Non-pigmented ciliary epithelial cell (primary cell): ENCODE results near the gene LSS.
A peak's percentile ranks its signal among the peaks of the same experiment; 100 is the strongest.
"Not testable (repeated sequence)": the region's sequence is repeated elsewhere in the genome, so short reads cannot be mapped to it uniquely, and the experiment has no call there.

Source experiments
- DNase-seq: peaks from one replicate; pipeline ENCODE4 v3.0.0-alpha.2; 2010; ENCODE audit warnings: low read depth

LSS gene

DNA sequence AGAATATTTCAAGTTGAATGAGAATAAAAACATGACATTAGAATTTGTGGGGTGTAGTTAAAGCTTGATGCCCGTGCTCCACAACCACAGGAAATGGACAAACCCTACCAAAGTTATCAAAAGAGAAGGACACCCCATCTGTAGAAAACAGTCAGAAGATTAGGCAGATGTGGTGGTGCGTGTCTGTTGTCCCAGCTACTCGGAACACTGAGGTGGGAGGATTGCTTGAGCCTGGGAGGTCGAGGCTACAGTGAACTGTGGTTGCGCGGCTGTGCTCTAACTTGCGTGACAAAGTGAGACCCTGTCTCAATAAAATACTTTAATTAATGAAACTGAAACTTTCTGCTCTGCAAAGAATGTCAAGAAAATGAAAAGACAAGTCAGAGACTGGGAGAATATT is 42.9 kb downstream of the LSS start:
- DNase-seq: no peak

DNA sequence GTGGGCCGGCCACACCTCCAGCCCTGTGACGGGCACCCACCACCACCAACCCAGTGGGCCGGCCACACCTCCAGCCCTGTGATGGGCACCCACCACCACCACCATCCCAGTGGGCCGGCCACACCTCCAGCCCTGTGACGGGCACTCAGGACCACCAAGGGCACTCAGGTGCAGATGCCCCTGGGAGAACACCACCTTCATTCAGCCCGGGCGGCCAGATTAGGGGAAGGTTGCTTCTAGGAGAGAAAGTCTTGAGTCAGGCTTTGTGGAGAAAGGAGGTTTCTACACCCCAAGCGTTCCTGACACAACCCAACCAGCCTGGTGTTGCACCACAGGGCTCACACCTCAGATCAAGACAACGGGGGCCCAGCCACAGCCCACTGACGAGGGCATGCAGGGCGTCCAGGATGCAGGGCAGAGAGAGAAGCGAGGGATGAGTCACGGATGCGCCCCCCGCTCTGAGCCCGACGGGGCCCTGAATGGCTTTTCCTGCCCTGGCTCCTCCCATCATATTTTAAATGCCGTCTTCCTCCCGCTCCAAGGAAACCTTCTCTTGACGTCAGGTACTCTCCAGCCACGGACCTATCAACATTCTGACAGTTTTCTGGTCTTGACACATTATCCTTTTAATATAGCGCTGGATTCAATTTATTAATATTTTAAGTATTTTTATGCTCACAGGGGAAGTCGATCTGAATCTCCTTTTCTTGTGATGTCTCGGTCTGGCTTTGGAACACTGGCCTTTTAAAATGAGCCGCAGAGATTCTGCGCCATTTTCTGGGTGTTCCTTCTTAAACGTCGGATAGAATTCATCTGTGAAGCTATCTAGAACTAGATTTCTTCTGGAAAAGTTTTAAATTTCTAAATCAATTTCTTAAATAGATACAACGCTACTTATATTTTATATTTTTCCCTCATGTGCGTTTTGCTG is 43.7 kb downstream of the LSS start:
- peak; percentile 49 for DNase-seq

DNA sequence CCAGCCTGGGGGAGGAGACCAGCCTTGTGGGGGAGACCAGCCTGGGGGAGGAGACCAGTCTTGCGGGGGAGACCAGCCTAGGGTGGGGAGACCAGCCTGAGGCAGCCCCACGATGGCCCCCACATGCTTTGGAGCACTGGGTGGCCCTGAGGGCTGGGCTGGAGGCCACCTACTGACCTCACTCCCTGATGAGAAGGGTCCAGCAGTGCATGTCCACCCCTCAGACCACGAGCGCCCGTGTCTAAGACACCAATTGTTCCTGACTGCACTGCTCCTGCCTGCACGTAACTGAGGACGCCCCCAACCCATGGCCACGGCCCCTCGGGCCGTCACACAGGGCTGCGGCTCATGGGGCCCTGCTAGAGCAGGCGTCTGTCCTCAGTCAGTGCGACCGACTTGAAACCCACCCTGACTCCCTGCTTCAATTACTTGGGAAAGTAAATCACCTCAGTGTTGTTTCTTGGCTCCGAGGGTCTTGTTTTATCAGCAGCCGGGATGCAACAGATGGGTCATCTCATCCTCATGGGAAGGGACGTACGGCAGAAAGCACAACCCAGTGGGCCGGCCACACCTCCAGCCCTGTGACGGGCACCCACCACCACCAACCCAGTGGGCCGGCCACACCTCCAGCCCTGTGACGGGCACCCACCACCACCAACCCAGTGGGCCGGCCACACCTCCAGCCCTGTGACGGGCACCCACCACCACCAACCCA is 44.5 kb downstream of the LSS start, which contains the start of gene SPATC1L:
Gene SPATC1L (minus strand): TSS at position 550 of the 715 bp plus-strand sequence. CDS start 1,643 bp downstream, outside the sequence.
- peak; percentile 37 for DNase-seq

DNA sequence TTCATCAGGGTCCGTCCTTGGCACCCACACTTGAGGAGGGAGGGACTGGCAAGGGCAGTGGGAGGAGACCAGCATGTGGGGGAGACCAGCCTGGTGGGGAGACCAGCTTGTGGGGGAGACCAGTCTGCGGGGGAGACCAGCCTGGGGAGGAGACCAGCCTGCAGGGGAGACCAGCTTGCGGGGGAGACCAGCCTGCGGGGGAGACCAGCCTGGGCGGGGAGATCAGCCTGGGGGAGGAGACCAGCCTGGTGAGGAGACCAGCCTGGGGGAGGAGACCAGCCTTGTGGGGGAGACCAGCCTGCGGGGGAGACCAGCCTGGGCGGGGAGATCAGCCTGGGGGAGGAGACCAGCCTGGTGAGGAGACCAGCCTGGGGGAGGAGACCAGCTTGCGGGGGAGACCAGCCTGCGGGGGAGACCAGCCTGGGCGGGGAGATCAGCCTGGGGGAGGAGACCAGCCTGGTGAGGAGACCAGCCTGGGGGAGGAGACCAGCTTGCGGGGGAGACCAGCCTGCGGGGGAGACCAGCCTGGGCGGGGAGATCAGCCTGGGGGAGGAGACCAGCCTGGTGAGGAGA is 45.2 kb downstream of the LSS start:
- DNase-seq: not testable (repeated sequence)

DNA sequence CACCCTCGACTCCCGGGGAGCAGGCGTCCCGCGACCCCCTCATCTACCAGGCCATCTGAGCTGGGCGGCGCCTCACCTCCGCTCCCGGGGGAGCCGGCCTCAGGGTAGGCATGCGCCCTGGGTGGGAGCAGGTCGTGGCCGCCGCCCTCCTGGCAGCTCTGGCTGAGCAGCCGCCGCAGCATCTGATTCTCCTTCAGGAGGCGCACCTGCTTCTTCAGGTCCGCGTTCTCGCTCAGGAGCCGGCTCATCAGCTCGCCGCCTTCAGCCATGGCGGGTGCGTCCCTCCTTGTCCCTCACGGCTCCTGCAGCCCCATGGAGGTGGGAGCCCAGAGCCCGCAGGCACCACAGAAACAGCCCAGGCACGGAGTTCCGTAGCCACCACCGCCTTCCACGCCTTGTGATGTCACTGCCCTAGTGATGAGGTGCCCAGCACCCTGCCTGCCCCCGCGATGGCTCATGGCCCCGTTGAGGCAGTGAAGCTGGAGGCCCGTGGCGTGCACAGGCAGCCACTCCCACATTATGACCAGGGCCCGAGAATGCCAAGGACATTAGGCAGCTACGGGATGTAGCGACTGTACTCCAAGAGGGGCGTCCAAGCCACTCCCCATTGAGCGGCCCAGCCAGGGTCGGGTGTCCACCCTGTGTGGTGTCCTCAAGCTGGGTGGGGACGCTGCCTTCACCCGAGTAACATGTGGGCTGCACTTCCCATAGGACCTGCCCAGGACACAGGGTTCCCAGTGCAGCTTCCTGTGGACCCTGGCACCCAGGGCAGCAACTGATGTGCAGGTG is 45.8 kb downstream of the LSS start:
- DNase-seq: no peak

DNA sequence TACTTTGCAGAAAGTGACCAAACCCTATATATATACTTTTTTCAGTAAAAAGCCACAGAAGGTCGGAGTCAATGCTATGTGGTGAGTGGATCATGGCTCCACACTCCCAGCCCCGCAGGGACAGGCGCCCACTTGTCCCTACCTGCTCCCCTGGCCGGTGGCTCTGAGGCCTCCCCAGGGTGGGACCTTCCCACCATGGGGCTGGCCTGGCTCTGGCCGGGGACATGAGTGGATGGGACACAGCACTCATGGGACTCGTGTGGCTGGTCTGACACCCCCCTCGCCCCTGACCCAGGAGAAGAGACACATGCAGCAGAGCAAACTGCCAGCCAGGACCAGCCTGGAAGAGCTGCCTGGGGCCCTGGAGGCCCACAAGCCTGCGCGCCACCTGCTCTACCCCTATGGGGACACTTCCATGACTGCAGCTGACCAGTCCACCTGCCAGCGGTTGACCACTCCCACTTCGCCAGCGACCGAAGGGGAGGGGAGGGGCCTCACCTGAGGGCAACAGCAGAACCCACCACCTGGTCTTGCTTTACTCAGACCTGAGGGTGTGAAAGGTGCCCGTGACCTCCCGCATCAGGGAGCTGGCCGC is 46.5 kb downstream of the LSS start:
- no peak for DNase-seq

DNA sequence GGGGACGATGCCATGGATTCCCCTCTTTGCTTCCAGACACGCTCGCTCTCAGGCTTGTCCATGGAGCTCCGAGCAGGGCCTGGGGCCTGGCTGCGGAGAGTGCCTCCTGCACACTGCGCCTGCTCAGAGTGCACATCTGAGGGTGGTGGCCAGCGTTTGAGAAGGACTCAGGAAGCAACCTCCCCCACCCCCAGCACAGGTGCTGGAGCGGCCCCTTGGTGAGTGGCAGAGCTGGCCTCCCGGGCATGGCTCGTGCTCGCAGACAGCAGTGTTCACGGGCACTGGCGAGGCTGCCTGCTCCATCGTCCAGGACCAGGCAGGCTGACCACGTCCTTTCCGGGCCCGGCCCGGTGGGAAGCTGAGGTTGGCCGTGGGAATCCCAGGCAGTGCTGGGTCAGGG is 47.1 kb downstream of the LSS start:
- no peak for DNase-seq

DNA sequence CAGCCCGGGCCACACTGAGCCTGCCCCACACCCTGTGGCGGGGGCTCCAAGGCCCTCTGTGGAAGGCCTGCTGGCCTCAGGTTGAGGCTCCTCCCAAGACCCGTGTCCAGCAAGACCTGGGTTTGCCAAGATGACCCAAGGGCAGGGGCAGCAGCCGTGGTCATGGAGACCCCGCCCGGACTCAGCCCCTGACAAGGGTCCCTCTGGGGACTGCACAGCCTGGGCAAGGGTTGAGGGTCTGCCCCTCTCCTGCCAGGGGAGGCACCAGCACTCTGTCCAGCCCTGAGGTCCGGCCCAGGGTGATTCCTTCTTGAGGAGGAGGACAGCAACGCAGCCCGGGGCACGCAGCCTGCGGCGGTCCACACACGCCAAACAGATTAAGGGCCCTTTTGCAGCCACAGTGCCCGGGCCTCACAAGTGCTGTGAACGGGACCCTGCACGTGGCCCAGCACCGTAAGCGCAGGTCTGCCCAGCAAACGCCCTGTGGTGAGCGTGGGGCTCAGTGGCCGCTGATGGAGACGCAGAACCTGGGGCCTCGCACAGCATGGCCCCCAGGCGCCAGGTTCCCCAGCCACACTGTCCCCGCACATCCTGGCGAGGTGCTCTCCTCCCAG is 47.7 kb downstream of the LSS start:
- no peak for DNase-seq

DNA sequence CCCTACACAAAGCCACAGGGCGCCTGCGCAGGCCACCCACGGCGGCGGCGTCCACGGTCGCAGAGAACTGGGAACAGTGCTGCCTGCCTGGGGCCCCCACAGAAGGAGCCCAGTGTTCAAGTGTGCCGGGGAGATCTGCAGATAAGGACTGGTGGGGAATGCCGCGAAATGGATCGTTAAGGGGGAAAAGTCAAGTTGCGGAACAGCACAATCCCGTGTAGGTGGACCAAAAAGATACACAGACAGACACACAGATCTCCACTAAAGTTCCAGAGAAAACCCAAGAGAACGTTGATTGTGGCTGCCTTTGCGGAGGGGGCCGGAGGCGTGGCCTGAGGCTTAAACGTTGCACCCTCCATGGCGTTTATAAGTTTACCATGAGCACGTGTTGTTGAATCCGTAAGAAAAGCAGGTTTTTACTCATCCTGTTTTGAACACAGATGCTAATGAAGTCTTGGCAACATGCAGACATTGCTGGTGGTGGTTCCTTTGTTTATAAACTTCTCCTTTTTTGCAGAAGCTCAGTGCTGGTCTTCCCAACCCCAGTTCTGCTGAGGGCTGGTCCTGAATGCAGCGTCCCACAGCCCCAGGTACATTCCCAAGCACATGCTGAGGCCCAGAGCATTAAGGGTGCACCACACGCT is 48.4 kb downstream of the LSS start:
- no peak for DNase-seq

DNA sequence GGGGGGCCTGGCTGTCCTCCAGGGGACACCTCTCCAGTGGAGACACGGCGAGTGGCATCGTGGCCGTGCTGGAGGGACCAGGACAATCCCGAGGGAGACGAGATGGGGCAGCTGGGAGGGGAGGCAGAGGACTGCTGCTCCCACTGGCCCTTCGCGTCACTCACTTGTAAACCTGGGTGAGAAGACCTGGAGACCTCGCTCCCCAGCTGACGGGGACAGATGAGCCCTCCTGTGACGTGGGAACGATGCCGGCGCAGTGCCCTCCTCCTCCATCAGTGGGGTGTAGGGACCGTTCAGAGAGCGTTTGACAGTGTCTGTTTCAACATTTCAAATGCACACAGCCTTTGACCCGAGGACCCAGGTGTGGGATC is 48.9 kb downstream of the LSS start:
- no peak for DNase-seq

DNA sequence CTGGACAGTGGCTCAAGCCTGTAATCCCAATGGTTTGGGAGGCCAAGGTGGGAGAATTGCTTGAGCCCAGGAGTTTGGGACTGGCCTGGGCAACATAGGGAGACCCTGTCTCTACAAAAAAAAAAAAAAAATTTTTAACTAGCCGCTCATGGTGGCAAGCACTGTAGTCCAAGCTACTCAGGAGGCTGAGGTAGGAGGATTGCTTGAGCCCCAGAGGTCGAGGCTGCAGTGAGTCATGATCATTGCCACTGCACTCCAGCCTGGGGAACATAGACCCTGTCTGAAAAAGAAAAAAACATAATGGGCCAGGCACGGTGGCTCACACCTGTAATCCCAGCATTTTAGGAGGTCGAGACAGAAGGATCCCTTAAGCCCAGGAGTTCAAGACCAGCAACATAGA is 49.6 kb downstream of the LSS start:
- DNase-seq: no peak

DNA sequence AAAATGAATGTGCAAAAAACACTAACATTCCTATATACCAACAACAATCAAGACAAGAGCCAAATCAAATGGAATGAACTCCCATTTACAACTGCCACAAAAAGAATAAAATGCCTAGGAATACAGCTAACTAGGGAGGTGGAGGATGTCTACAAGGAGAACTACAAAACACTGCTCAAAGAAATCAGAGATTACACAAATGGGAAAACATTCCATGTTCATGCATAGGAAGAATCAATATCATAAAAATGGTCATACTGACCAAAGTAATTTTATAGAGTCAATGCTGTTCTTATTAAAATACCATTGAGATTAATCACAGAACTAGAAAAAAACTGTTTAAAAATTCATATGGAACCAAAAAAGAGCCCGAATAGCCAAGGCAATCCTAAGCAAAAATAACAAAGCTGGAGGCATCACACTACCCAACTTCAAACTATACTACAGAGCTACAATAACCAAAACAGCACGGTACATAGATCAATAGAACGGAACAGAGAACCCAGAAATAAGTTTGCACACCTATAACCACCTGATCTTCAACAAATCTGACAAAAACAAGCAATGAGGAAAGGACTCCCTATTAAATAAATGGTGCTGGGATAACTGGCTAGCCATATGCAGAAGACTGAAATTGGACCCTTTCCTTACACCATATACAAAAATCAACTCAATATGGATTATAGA is 52.0 kb downstream of the LSS start:
- not testable (repeated sequence) for DNase-seq

DNA sequence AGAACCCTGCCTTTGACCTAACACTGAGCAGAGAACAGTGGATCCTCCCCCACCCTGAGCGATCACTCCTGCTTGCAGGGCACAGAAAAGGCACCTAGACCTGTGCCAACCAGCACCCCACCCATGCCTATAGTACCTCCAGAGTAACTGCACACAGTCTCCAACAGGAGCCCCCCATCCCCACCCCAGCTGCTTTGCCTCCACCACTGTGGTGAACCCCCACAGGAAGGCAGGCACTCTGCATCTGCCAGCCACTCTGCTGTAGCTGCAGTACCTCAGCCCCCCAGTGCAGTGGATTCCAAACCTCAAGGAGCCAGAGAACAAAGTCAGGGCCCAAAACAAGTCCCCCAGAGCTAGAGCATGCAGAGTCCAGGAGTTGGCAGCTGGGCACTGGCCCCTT is 55.0 kb downstream of the LSS start:
- DNase-seq: no peak

DNA sequence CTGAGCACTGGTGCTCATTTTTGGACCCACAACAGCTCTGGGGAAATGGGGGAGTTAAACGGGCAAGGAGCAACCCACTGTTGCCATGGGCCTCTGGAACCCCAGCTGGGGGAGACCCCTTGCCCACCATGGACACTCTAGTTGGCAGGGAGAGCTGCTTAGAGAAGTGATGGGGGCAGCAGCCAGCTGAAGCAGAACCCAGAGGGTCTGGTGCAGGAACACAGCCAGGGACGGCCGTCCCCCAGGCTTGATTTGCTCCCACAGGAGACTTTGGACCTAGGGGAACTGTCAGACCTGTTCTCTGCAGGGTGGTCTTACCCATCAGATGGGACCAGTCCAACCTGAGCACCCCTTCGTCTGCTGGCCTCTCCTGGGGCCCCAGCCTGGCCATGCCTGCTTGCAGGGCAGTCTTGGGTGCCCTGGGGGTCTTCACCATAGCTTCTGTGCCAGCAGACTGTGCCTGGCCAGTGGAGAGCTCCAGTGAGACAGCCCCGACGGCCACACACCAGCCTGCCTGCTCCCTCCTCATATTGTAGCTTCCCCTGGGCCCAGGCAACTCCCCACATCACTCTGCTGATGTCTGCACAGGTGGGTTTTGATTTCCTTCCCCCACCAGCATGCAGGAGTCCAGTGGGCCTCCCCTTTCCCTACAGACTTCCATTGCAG is 55.6 kb downstream of the LSS start:
- no peak for DNase-seq

DNA sequence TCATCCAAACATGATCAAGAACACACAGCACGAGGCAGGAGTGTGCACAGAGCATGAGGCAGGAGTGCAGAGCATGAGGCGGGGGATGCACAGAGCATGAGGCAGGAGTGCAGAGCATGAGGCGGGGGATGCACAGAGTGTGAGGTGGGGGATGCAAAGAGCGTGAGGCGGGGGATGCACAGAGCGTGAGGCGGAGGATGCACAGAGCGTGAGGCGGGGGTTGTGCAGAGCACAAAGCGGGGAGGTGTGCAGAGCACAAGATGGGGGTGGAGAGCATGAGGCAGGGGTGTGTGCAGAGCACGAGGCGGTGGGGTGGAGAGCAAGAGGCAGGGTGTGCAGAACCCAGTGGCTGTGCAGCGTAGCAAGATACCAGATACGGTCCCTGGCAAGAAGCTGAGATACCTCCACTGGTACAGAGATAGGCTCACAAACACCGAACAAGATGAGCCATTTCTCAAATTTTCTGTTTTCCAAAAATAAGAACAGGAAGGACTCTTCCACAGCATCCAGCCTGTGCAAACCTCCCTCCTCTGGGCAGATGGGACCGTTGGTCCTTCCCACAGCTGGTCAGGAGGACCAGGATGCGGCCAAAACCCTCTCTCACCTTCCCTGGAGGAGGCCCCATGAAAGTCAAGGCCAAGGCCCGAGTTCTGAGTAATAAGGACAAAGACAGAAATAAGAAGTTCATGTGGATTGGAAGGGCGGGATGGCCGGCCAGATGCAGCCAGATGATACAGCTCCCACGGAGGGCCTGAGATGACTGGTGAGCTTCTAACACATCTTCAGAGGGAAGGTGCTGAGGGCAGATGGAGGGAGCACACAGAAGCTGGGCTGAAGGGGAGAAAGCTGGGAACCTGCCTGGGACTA is 56.3 kb downstream of the LSS start:
- no peak for DNase-seq

DNA sequence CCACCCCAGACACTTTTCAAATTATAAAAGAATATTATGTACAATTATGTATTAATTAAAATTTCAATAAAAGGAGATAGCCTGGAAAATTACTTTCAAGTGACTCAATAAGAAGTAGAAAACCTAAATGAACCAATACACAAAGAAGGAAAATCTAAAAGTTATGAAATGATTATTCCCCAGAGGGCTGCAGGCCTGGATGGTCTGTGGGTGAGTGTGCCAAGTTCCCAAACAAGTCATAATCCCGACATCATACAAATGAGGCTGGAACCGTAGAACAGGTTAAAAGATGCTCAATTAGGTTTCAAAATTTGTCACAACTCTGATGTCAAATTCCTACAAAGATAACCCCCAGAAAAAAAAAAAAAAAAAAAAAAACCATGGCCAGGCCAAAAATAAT is 57.0 kb downstream of the LSS start:
- DNase-seq: no peak

DNA sequence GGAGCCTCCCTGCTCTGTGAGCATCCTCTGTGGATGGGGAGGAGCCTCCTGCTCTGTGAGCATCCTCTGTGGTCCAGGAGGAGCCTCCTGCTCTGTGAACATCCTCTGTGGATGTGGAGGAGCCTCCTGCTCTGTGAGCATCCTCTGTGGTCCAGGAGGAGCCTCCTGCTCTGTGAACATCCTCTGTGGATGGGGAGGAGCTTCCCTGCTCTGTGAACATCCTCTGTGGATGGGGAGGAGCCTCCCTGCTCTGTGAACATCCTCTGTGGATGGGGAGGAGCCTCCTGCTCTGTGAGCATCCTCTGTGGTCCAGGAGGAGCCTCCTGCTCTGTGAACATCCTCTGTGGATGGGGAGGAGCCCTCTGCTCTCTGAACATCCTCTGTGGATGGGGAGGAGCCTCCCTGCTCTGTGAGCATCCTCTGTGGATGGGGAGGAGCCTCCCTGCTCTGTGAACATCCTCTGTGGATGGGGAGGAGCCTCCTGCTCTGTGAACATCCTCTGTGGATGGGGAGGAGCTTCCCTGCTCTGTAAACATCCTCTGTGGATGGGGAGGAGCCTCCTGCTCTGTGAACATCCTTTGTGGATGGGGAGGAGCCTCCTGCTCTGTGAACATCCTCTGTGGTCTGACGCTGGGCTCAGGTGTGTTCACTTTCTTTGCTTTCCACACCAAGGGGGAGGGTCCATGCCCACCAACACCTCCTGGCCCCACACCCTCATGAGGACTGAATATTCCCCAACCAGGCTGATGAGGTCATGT is 58.0 kb downstream of the LSS start:
- not testable (repeated sequence) for DNase-seq
